IMR-90 (cell line): ENCODE data around the gene NADK2. TPM values are rescaled to one million over a fixed set of nuclear protein-coding genes. Genes with fewer than 3 reads are reported as not detected.

ENCODE experiments used
- ATAC-seq: fragments of 200-7000 bp; cut with Tn5 transposase; 2 replicates; pipeline ENCODE4 v1.9.1; 2020; ENCODE audit warnings: low read depth, mild to moderate bottlenecking, moderate library complexity
- BruUV-seq: library from RNA; stranded (reverse); fragments of 400-500 nt; replicated peaks from 2 replicates; lab custom pipeline; 2021; lab: Mats Ljungman, UMichigan
- CTCF ChIA-PET: fragments of 300-600 bp; formaldehyde crosslinking; extraction: SDS; loops from one replicate; lab custom pipeline; 2021; ENCODE audit warnings: antibody characterized with exemption; lab: Yijun Ruan, JAX
- POLR2A ChIA-PET: fragments of 300-600 bp; sonication (Branson Sonifier 250); formaldehyde crosslinking; loops from one replicate; lab custom pipeline; 2022; ENCODE audit warnings: antibody characterized with exemption; ENCODE audit not compliant: unreplicated experiment; lab: Charles Lee
- DNase-seq: peaks from one replicate; pipeline ENCODE4 v3.0.0; 2013
- H2AFZ ChIP-seq: replicated peaks from 2 replicates; pipeline ENCODE3; 2013; ENCODE audit warnings: low read length, mild to moderate bottlenecking; ENCODE audit not compliant: poor library complexity
- H2AK5ac ChIP-seq: 2 replicates; pipeline ENCODE4 v1.6.1; 2013; ENCODE audit warnings: low read depth, low read length, inconsistent platforms
- H2AK9ac ChIP-seq: replicated peaks from 2 replicates; pipeline ENCODE3; 2013; ENCODE audit warnings: mild to moderate bottlenecking, low read depth, low read length, moderate library complexity; ENCODE audit not compliant: poor library complexity
- H2BK120ac ChIP-seq: 2 replicates; pipeline ENCODE4 v1.6.1; 2013; ENCODE audit warnings: low read depth, low read length, inconsistent platforms
- H2BK15ac ChIP-seq: 3 replicates; pipeline ENCODE4 v1.6.1; 2013; ENCODE audit warnings: low read depth, low read length, inconsistent platforms
- H2BK20ac ChIP-seq: 2 replicates; pipeline ENCODE4 v1.6.1; 2013; ENCODE audit warnings: low read depth, mild to moderate bottlenecking, inconsistent platforms, low read length, moderate library complexity
- H2BK5ac ChIP-seq: 2 replicates; pipeline ENCODE4 v1.6.1; 2013; ENCODE audit warnings: mild to moderate bottlenecking, low read depth, low read length, inconsistent platforms; ENCODE audit not compliant: poor library complexity, severe bottlenecking
- H3K14ac ChIP-seq: replicated peaks from 2 replicates; pipeline ENCODE4 v1.6.1; 2013; ENCODE audit warnings: low read depth, low read length, inconsistent platforms
- H3K18ac ChIP-seq: 2 replicates; pipeline ENCODE4 v1.6.1; 2013; ENCODE audit warnings: low read depth, low read length, control low read depth
- H3K23ac ChIP-seq: 2 replicates; pipeline ENCODE4 v1.6.1; 2013; ENCODE audit warnings: low read depth, low read length, inconsistent platforms
- H3K27ac ChIP-seq: 2 replicates; pipeline ENCODE4 v1.5.1; 2013; ENCODE audit warnings: mild to moderate bottlenecking, control low read depth, low read length; ENCODE audit not compliant: insufficient read depth
- H3K27me3 ChIP-seq: 2 replicates; pipeline ENCODE4 v1.6.1; 2013; ENCODE audit warnings: low read length; ENCODE audit not compliant: control insufficient read depth, insufficient read depth
- H3K36me3 ChIP-seq: 2 replicates; pipeline ENCODE4 v1.6.1; 2013; ENCODE audit warnings: low read length, mixed read lengths; ENCODE audit not compliant: control insufficient read depth, insufficient read depth
- H3K4ac ChIP-seq: 2 replicates; pipeline ENCODE4 v1.6.1; 2013; ENCODE audit warnings: low read depth, low read length, inconsistent platforms
- H3K4me1 ChIP-seq: 2 replicates; pipeline ENCODE4 v1.6.1; 2013; ENCODE audit warnings: low read length, mixed read lengths; ENCODE audit not compliant: control insufficient read depth, insufficient read depth
- H3K4me2 ChIP-seq: 2 replicates; pipeline ENCODE4 v1.6.1; 2013; ENCODE audit warnings: low read depth, mild to moderate bottlenecking, control low read depth, low read length, moderate library complexity
- H3K4me3 ChIP-seq: 2 replicates; pipeline ENCODE4 v1.5.1; 2013; ENCODE audit warnings: low read depth, mild to moderate bottlenecking, control low read depth, low read length, moderate library complexity; ENCODE audit not compliant: insufficient read depth
- H3K56ac ChIP-seq: 2 replicates; pipeline ENCODE4 v1.6.1; 2013; ENCODE audit warnings: low read length, inconsistent platforms; ENCODE audit not compliant: insufficient read depth; ENCODE audit errors: extremely low read depth
- H3K79me1 ChIP-seq, 2 experiments: 2 replicates each; pipeline ENCODE4 v1.6.1; 2013; ENCODE audit warnings: low read length in 2 of 2, inconsistent platforms in 1 of 2, low read depth in 1 of 2
- H3K9ac ChIP-seq: 2 replicates; pipeline ENCODE4 v1.6.1; 2013; ENCODE audit warnings: low read depth, low read length, control low read depth
- H3K9me1 ChIP-seq: 2 replicates; pipeline ENCODE4 v1.6.1; 2013; ENCODE audit warnings: low read length, inconsistent platforms; ENCODE audit not compliant: insufficient read depth
- H3K9me3 ChIP-seq: 2 replicates; pipeline ENCODE4 v1.6.1; 2013; ENCODE audit warnings: low read length; ENCODE audit not compliant: control insufficient read depth, insufficient read depth
- H4K20me1 ChIP-seq: 2 replicates; pipeline ENCODE4 v1.6.1; 2013; ENCODE audit warnings: low read length, inconsistent platforms; ENCODE audit not compliant: insufficient read depth
- H4K5ac ChIP-seq: 2 replicates; pipeline ENCODE4 v1.6.1; 2013; ENCODE audit warnings: mild to moderate bottlenecking, low read depth, low read length, control low read depth
- H4K8ac ChIP-seq, 2 experiments: 2 replicates each; pipeline ENCODE4 v1.6.1; 2013; ENCODE audit warnings: low read depth in 2 of 2, low read length in 2 of 2, control low read depth in 1 of 2, inconsistent platforms in 1 of 2
- H4K91ac ChIP-seq: 2 replicates; pipeline ENCODE4 v1.6.1; 2013; ENCODE audit warnings: low read depth, low read length, inconsistent platforms; ENCODE audit not compliant: insufficient read depth
- BHLHE40 ChIP-seq: fragments of 150-350 bp; IDR thresholded peaks from 2 replicates; pipeline ENCODE4 v1.6.1; 2016; ENCODE audit warnings: mild to moderate bottlenecking, low read depth, low read length
- CEBPB ChIP-seq: IDR thresholded peaks from 2 replicates; pipeline ENCODE4 v1.6.1; 2012; ENCODE audit warnings: low read depth, low read length, improper control_type of control experiment
- CHD1 ChIP-seq: IDR thresholded peaks from 2 replicates; pipeline ENCODE4 v1.6.1; 2012; ENCODE audit warnings: low read depth, low read length, improper control_type of control experiment
- CTCF ChIP-seq: conservative IDR thresholded peaks from 2 replicates; pipeline ENCODE4 v1.5.1; 2012; ENCODE audit warnings: mild to moderate bottlenecking, low read depth, low read length, improper control_type of control experiment
- MAFK ChIP-seq: IDR thresholded peaks from 2 replicates; pipeline ENCODE4 v1.6.1; 2012; ENCODE audit warnings: low read depth, low read length, improper control_type of control experiment
- MXI1 ChIP-seq: IDR thresholded peaks from 2 replicates; pipeline ENCODE4 v1.6.1; 2012; ENCODE audit warnings: low read depth, mild to moderate bottlenecking, low read length, moderate library complexity, borderline replicate concordance
- RAD21 ChIP-seq: IDR thresholded peaks from 2 replicates; pipeline ENCODE4 v1.6.1; 2012; ENCODE audit warnings: low read length, improper control_type of control experiment
- RFX5 ChIP-seq: IDR thresholded peaks from 2 replicates; pipeline ENCODE4 v1.8.0; 2012; ENCODE audit warnings: low read depth, mild to moderate bottlenecking, low read length, moderate library complexity
- WGBS, 2 experiments: methylation state at CpG; one replicate each; pipeline versions ENCODE4 v1.1.5 to v1.1.7; 2013; ENCODE audit warnings: missing lambda C conversion rate in 2 of 2; ENCODE audit not compliant: insufficient read length in 1 of 2; ENCODE audit errors: extremely low coverage in 2 of 2; 5-methylcytosine and 5-hydroxymethylcytosine counted together
- dilution Hi-C: fragments of 300-500 bp; cut with HindIII; formaldehyde crosslinking; loops from one replicate; pipeline ENCODE4 v1.14.3; 2018; ENCODE audit warnings: low sequenced_read_pairs; ENCODE audit not compliant: unreplicated experiment
- in situ Hi-C: fragments of 300-500 bp; cut with MboI; formaldehyde crosslinking; loops from 3 replicates; pipeline ENCODE4 v1.14.3; 2019; ENCODE audit warnings: low sequenced_read_pairs, inconsistent platforms, mixed read lengths
- intact Hi-C: fragments of 100-400 bp; cut with micrococcal nuclease; formaldehyde crosslinking; loops from 2 replicates; pipeline ENCODE4 v1.10.0; 2022
- polyA plus RNA-seq, 3 experiments: library from polyadenylated mRNA; depleted of rRNA; stranded (reverse); fragments of >200 nt; gene quantifications; 2 replicates each; pipeline ENCODE4 v1.2.3, GENCODE V29; 2012; ENCODE audit warnings: low replicate concordance in 1 of 3
- total RNA-seq: library from RNA; depleted of rRNA; stranded (reverse); fragments of >200 nt; gene quantifications from 2 replicates; pipeline ENCODE4 v1.2.3, GENCODE V29; 2012
- TF ChIP-seq, protein P1 (sequence below): fragments of 150-350 bp; IDR thresholded peaks from 2 replicates; pipeline ENCODE4 v1.6.1; 2017; ENCODE audit warnings: mild to moderate bottlenecking, antibody characterized with exemption, low read length, low read depth
- TF ChIP-seq, protein P2 (sequence below): fragments of 150-350 bp; IDR thresholded peaks from 2 replicates; pipeline ENCODE4 v1.6.1; 2016; ENCODE audit warnings: low read depth, mild to moderate bottlenecking, low read length, moderate library complexity, borderline replicate concordance

Gene NADK2
- total and polyA plus RNA-seq, 2 of the 4 experiments (the other 2 are of a cell fraction): 7.4 to 17.4 TPM

- no peaks in the 10 kb centered on the region for H3K9me3 ChIP-seq
- H4K20me1 ChIP-seq: no peaks in the 10 kb centered on the region
- no peak overlapping the region for H3K4me2 ChIP-seq
- no peak overlapping the region for H3K9ac ChIP-seq
- dilution Hi-C loops (no loop called here), intact Hi-C loops (no loop called here), in situ Hi-C loops (no loop called here)
- no peak overlapping the region for H2BK20ac ChIP-seq
- H3K79me1 ChIP-seq: no peaks in the 10 kb centered on the region; a peak in 2 of 4 replicates
- TF ChIP-seq MAFK (no peak), CHD1 (no peak), CEBPB (no peak), CTCF (peak; percentile 30), RAD21 (peak; percentile 28; the same call in 1 of the 2 replicates), MXI1 (no peak), BHLHE40 (no peak), RFX5 (no peak)
- TF ChIP-seq, protein P1, sequence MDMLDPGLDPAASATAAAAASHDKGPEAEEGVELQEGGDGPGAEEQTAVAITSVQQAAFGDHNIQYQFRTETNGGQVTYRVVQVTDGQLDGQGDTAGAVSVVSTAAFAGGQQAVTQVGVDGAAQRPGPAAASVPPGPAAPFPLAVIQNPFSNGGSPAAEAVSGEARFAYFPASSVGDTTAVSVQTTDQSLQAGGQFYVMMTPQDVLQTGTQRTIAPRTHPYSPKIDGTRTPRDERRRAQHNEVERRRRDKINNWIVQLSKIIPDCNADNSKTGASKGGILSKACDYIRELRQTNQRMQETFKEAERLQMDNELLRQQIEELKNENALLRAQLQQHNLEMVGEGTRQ: no peak
- TF ChIP-seq, protein P2, sequence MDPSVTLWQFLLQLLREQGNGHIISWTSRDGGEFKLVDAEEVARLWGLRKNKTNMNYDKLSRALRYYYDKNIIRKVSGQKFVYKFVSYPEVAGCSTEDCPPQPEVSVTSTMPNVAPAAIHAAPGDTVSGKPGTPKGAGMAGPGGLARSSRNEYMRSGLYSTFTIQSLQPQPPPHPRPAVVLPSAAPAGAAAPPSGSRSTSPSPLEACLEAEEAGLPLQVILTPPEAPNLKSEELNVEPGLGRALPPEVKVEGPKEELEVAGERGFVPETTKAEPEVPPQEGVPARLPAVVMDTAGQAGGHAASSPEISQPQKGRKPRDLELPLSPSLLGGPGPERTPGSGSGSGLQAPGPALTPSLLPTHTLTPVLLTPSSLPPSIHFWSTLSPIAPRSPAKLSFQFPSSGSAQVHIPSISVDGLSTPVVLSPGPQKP: no peak
- no peak overlapping the region for H2BK15ac ChIP-seq
- H3K23ac ChIP-seq: no peak overlapping the region
- no peak overlapping the region for H4K5ac ChIP-seq
- no peaks in the 10 kb centered on the region for H3K4me1 ChIP-seq
- H2BK5ac ChIP-seq: no peak overlapping the region
- ATAC-seq (no peak), DNase-seq (no peak)
- H3K18ac ChIP-seq: no peak overlapping the region
- no peak overlapping the region for H3K14ac ChIP-seq
- no peak overlapping the region for H2AK9ac ChIP-seq
- CTCF ChIA-PET: interaction anchor here (0.7 kb wide), 1 partner anchor 135 kb away, joined by 3 read pairs; no protein-coding TSS in a partner anchor
- no peak overlapping the region for H2AFZ ChIP-seq
- H3K27me3 ChIP-seq: no peaks in the 10 kb centered on the region
- H2AK5ac ChIP-seq: no peak overlapping the region
- H2BK120ac ChIP-seq: no peak overlapping the region
- H3K27ac ChIP-seq: no peak overlapping the region
- no peak overlapping the region for H4K91ac ChIP-seq
- POLR2A ChIA-PET: no interaction called here
- no peak overlapping the region for H3K56ac ChIP-seq
- H3K4me3 ChIP-seq: no peak overlapping the region
- no peaks in the 10 kb centered on the region for H3K9me1 ChIP-seq
- no CpG with 5 or more reads among the region's 3 CpGs for WGBS, 2 experiments
- H3K4ac ChIP-seq: no peak overlapping the region
- BruUV-seq: no TSS peak
- no peak overlapping the region for H4K8ac ChIP-seq
- H3K36me3 ChIP-seq: peaks cover 7% of the 10 kb centered on the region
These were observed 27.3 kb downstream of the NADK2 start for GRCh38 chr5:36214436-36214835.
